BJ (cell line): Measurements from ENCODE around the gene SLC2A6. TPM values are rescaled to one million over a fixed set of nuclear protein-coding genes. Genes with fewer than 3 reads are reported as not detected.

Source experiments
- CTCF ChIA-PET: fragments of 350-600 bp; formaldehyde crosslinking; extraction: SDS; loops from one replicate; lab custom pipeline; 2021; ENCODE audit warnings: antibody characterized with exemption, inconsistent platforms; lab: Yijun Ruan, JAX
- POLR2A ChIA-PET: fragments of 300-600 bp; sonication (Branson Sonifier 250); formaldehyde crosslinking; extraction: SDS; loops from one replicate; lab custom pipeline; 2021; ENCODE audit warnings: antibody characterized with exemption; lab: Charles Lee
- DNase-seq: peaks from one replicate; pipeline ENCODE4 v3.0.0-alpha.2; 2011; ENCODE audit warnings: low read depth
- H3K27me3 ChIP-seq: 2 replicates; pipeline ENCODE4 v1.6.0; 2011; ENCODE audit warnings: low read length; ENCODE audit not compliant: control insufficient read depth, insufficient read depth
- H3K36me3 ChIP-seq: 2 replicates; pipeline ENCODE4 v1.5.1; 2011; ENCODE audit warnings: low read length; ENCODE audit not compliant: control insufficient read depth, insufficient read depth
- H3K4me3 ChIP-seq: 2 replicates; pipeline ENCODE4 v1.5.1; 2011; ENCODE audit warnings: low read depth, mild to moderate bottlenecking, control low read depth, low read length
- CTCF ChIP-seq: IDR thresholded peaks from 2 replicates; pipeline ENCODE4 v1.5.1; 2011; ENCODE audit warnings: low read depth, mild to moderate bottlenecking, control low read depth, inconsistent platforms, low read length, moderate library complexity; ENCODE audit not compliant: insufficient read depth
- polyA plus RNA-seq: library from polyadenylated mRNA; depleted of rRNA; stranded (reverse); fragments of >200 nt; gene quantifications from 2 replicates; pipeline ENCODE4 v1.2.3, GENCODE V29; 2011

The SLC2A6 gene
- polyA plus RNA-seq, 1 experiment, result 9.0 TPM

DNA sequence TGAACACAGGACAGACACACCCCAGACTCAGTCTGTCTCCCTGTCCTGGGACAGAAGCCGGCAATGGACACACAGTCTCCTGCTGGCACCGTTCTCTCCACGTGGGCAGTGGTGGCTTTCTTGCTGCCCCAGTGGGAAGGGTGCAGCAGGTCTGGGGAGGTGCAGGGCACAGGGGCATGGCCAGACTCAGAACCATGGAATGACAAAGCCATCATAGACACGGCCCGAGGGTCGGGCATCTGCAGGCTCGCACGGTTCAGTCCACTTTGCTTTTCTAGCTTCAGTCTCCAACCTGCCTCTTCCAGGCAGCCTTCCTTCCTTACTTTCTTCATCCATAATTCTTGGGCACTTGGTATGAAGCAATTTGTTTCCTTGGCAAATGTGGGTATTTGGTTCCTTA, 29.1 kb upstream of the SLC2A6 start:
- DNase-seq, result no peak
- POLR2A ChIA-PET, result no interaction called here
- TF ChIP-seq CTCF, result no peak
- no peaks in the 10 kb centered on the region for H3K27me3 ChIP-seq
- H3K4me3 ChIP-seq, result no peak overlapping the region
- no peaks in the 10 kb centered on the region for H3K36me3 ChIP-seq
- CTCF ChIA-PET, result interaction anchor here (1.7 kb wide), 1 partner anchor 21 kb away, joined by 4 read pairs; no protein-coding TSS in a partner anchor

- CTCF ChIA-PET, result interaction anchor here (2.1 kb wide), 1 partner anchor 20 kb away, joined by 5 read pairs; no protein-coding TSS in a partner anchor
- no peaks in the 10 kb centered on the region for H3K27me3 ChIP-seq
- POLR2A ChIA-PET, result no interaction called here
- no peaks in the 10 kb centered on the region for H3K36me3 ChIP-seq
- H3K4me3 ChIP-seq, result no peak overlapping the region
- DNase-seq, result no peak
- TF ChIP-seq CTCF, result no peak
Observed at GRCh38 chr9:133507246-133507965, 28.5 kb upstream of the SLC2A6 start.

DNA sequence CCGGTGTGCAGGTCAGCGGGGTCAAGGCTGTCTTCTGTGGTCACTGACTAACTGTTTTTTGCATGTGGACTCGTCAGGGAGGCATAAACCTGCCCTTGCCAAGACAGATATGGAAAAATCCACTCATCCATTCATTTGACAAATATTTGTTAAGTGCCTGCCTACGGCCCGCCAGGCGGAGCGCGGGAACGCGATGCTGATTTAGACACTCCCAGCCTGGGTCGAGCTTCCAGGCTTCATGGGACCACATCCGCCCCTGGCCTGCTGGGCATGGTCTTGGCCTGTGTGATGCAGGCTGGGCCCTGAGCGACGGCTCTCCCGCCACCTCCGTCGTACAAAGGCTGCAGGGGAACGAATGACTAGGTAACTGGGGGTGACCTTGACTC, 27.7 kb upstream of the SLC2A6 start:
- ChIA-PET CTCF (interaction anchor here (1.5 to 2.1 kb wide), 2 partner anchors 20 to 321 kb away, joined by 5 read pairs; no protein-coding TSS in a partner anchor), POLR2A (no interaction called here)
- TF ChIP-seq CTCF, result peak; percentile 21; the same call in 1 of the 2 replicates

DNA sequence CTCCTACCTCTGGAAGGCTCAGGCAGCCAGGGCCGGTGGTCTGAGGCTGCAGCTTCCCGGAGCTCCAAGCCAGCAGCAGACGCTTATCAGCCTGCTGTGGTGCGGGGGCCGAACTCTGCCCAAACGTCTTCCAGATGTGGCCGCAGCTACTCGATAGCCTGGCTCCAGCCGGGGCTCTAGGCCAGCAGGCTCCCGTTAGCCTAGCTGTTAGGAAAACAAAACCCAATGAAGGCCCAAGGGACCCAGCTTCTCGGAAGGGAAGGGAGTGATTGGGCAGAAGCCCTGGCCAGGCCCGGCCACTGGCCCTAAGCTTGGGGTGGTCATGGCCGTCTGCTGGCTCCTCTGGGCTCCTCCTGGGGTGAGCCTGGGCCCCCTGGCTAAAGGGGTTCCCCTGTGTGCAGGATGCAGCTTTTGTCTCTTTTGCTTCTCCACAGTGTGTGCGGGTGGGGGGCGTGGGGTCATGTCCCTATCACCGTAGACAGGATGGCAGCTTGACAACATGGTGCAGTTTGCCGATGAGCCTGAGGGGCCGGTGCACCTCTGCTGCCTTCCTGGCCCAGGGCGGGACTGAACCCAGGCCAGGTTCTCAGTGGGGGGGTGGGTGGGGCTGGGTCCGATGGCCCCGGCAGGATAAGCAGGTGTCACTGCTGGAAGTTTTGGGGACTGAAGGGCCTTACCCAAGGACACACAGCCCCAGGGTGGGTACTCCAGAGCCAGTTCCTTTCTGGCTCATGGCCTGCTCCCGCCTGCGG, 27.2 kb upstream of the SLC2A6 start:
- TF ChIP-seq CTCF, result no peak
- no peak for DNase-seq
- ChIA-PET POLR2A (no interaction called here), CTCF (interaction anchor here (1.2 to 2.1 kb wide), 3 partner anchors 19 to 320 kb away, joined by 4 to 5 read pairs (median 5); no protein-coding TSS in a partner anchor)
- no peaks in the 10 kb centered on the region for H3K36me3 ChIP-seq
- H3K27me3 ChIP-seq, result peaks cover 2% of the 10 kb centered on the region; the same call in 1 of the 2 replicates
- no peak overlapping the region for H3K4me3 ChIP-seq

More for the DNA sequence above, 27.7 kb upstream of the SLC2A6 start:
- no peaks in the 10 kb centered on the region for H3K36me3 ChIP-seq
- DNase-seq, result peak; percentile 52
- H3K27me3 ChIP-seq, result no peaks in the 10 kb centered on the region
- H3K4me3 ChIP-seq, result no peak overlapping the region
